ENCODE measurements around the gene IFT122.

- no peak for TF ChIP-seq CTCF (IDR thresholded peaks at IDR 0.05)
- no peak for TF ChIP-seq POLR2A (IDR thresholded peaks at IDR 0.05)
- TF ChIP-seq EP300 (IDR thresholded peaks at IDR 0.05), result no peak
- no peak for TF ChIP-seq POLR2AphosphoS5 (IDR thresholded peaks at IDR 0.05)
These were observed 94.5 kb downstream of the IFT122 start for GRCh38 chr3:129534428-129535027.
